Brain microvascular endothelial cell (primary cell): ENCODE data around the gene PACSIN1.

ENCODE experiments used
- DNase-seq: peaks from one replicate; pipeline ENCODE4 v3.0.0-alpha.2; 2020
- H3K27ac ChIP-seq: fragments of 250-450 bp; sonication (Bioruptor Pico); 2 replicates; pipeline ENCODE4 v1.5.1; 2020; ENCODE audit warnings: mild to moderate bottlenecking, moderate library complexity
- H3K27me3 ChIP-seq: fragments of 250-450 bp; sonication (Bioruptor Pico); replicated peaks from 2 replicates; pipeline ENCODE4 v1.5.1; 2020; ENCODE audit warnings: mild to moderate bottlenecking
- H3K36me3 ChIP-seq: fragments of 250-450 bp; sonication (Bioruptor Pico); replicated peaks from 2 replicates; pipeline ENCODE4 v1.5.1; 2020; ENCODE audit warnings: mild to moderate bottlenecking
- H3K4me3 ChIP-seq: 2 replicates; pipeline ENCODE4 v1.5.1; 2011; ENCODE audit warnings: low read depth, mild to moderate bottlenecking, control low read depth, low read length, moderate library complexity
- CTCF ChIP-seq: IDR thresholded peaks from 2 replicates; pipeline ENCODE4 v1.5.1; 2011; ENCODE audit warnings: low read depth, mild to moderate bottlenecking, moderate library complexity, low read length, control low read depth, inconsistent platforms; ENCODE audit errors: missing control alignments
- in situ Hi-C: cut with HindIII; loops from 2 replicates; pipeline ENCODE4 v1.10.0; 2017; ENCODE audit warnings: low sequenced_read_pairs, low pct_ligation_motif_present

The PACSIN1 gene

GRCh38 chr6:34566830-34567546 lies 101.1 kb downstream of the PACSIN1 start:
- H3K27me3 ChIP-seq = no peaks in the 10 kb centered on the region
- no peaks in the 10 kb centered on the region for H3K36me3 ChIP-seq
- TF ChIP-seq CTCF = no peak
- no peak overlapping the region for H3K4me3 ChIP-seq
- H3K27ac ChIP-seq = no peak overlapping the region
- DNase-seq = no peak
- in situ Hi-C loops = no loop called here

- H3K4me3 ChIP-seq = no peak overlapping the region
- DNase-seq = no peak
- H3K27ac ChIP-seq = no peak overlapping the region
- no peaks in the 10 kb centered on the region for H3K27me3 ChIP-seq
- in situ Hi-C loops = no loop called here
- no peak for TF ChIP-seq CTCF
- no peaks in the 10 kb centered on the region for H3K36me3 ChIP-seq
Observed at GRCh38 chr6:34568341-34569201, 102.7 kb downstream of the PACSIN1 start.

GRCh38 chr6:34569361-34569973 lies 103.6 kb downstream of the PACSIN1 start:
- no peak for TF ChIP-seq CTCF
- in situ Hi-C loops = no loop called here
- no peak overlapping the region for H3K4me3 ChIP-seq

DNA sequence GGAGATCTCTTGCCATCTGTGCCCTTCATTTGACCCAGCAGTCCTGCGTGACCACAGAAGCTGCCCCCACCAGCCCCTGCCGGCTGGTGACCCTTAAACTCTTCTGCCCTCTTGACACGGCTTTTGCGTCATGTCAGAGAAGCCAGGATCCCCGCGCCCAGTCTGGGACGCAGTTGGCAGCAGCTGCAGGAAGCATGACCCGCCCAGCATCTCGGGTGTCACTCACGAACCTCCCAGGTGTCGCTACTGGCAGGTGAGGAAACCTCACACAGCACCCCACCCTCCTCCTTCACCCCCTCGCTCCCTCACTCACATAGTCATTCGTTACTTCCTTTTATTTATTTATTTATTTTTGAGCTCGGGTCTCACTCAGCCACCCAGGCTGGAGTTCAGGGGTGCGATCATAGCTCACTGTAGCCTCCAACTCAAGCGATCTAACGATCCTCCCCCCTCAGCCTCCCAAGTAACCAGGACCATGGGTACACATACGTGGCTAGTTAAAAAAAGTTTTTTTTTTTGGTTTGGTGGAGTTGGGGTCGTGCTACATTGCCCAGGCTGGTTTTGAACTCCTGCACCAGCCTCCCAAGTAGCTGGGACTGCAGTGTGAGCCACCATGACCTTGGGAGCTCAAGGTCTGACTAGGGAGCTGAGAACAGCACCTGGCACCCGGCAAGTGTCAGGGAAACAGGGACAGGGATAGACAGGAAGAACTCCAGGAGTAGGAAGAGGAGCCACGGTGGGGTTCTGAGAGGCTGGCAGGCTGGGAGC lies 104.4 kb downstream of the PACSIN1 start:
- in situ Hi-C loops = no loop called here
- H3K4me3 ChIP-seq = no peak overlapping the region
- no peak for TF ChIP-seq CTCF
- no peaks in the 10 kb centered on the region for H3K27me3 ChIP-seq
- no peak overlapping the region for H3K27ac ChIP-seq
- no peak for DNase-seq
- no peaks in the 10 kb centered on the region for H3K36me3 ChIP-seq

More at GRCh38 chr6:34569361-34569973, 103.6 kb downstream of the PACSIN1 start:
- Histone ChIP-seq H3K27me3 (no peaks in the 10 kb centered on the region), H3K36me3 (no peaks in the 10 kb centered on the region), H3K27ac (no peak overlapping the region)
- no peak for DNase-seq

DNA sequence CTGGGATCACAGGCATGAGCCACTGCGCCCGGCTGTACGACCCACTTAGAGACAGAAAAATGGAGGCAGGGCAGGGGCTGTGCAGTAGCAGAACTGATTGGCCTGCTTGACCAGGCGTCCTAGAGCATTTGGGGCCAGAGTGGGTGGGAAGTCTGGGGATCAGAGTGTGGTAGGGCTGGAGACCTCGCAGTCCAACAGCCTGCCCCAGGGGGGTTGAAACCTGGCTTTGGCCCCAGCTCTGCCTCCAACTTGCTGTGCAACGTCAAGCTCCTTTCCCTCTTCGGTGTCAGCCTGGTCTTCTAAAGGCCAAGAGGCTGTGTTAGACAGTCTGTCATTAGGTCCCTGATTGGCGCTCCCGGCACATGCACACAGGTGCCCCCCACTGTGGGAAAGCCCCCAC lies 105.5 kb downstream of the PACSIN1 start:
- Histone ChIP-seq H3K27me3 (no peaks in the 10 kb centered on the region), H3K27ac (no peak overlapping the region), H3K4me3 (no peak overlapping the region), H3K36me3 (no peaks in the 10 kb centered on the region)
- DNase-seq = no peak
- no peak for TF ChIP-seq CTCF
- in situ Hi-C loops = no loop called here
